CD4-positive, alpha-beta memory T cell (primary cell): ENCODE results near the gene IGSF9. TPM values are rescaled to one million over a fixed set of nuclear protein-coding genes. Genes with fewer than 3 reads are reported as not detected.

Experiments used
- CTCF ChIA-PET: fragments of 350-600 bp; sonication (Branson Sonifier 250); formaldehyde crosslinking; loops from one replicate; lab custom pipeline; 2021; ENCODE audit warnings: inconsistent platforms; ENCODE audit not compliant: partially characterized antibody; lab: Charles Lee
- POLR2A ChIA-PET: fragments of 350-600 bp; sonication (Branson Sonifier 250); formaldehyde crosslinking; loops from one replicate; lab custom pipeline; 2021; ENCODE audit not compliant: partially characterized antibody; lab: Charles Lee
- DNase-seq, 5 donors: peaks; one replicate each; pipeline versions ENCODE4 v3.0.0 to v3.0.0-alpha.2; 2020 to 2022; ENCODE audit warnings: mixed read lengths in 1 of 5
- H3K27ac ChIP-seq: one replicate; pipeline ENCODE4 v1.7.0; 2013; ENCODE audit warnings: low read depth, low read length
- H3K27me3 ChIP-seq: 2 replicates; pipeline ENCODE4 v1.7.0; 2013; ENCODE audit warnings: mild to moderate bottlenecking, low read length, moderate library complexity; ENCODE audit not compliant: insufficient read depth
- H3K36me3 ChIP-seq: 2 replicates; pipeline ENCODE4 v1.7.0; 2013; ENCODE audit warnings: mild to moderate bottlenecking, low read length, moderate library complexity; ENCODE audit not compliant: insufficient read depth
- H3K4me1 ChIP-seq: 2 replicates; pipeline ENCODE4 v1.7.0; 2013; ENCODE audit warnings: mild to moderate bottlenecking, low read length, moderate library complexity; ENCODE audit not compliant: insufficient read depth
- H3K4me3 ChIP-seq, 2 donors: one replicate each; pipeline ENCODE4 v1.7.0; 2013; ENCODE audit warnings: low read length in 2 of 2, mild to moderate bottlenecking in 1 of 2
- H3K9me3 ChIP-seq, 2 donors: one replicate each; pipeline ENCODE4 v1.7.0; 2013; ENCODE audit warnings: low read length in 2 of 2, control low read depth in 1 of 2; ENCODE audit not compliant: control insufficient read depth in 1 of 2
- H3K27ac Mint-ChIP-seq, 7 donors: one replicate each; pipeline ENCODE4 v1.8.0; 2020 to 2021; ENCODE audit warnings: mixed read lengths in 7 of 7, mild to moderate bottlenecking in 6 of 7, inconsistent platforms in 3 of 7, moderate library complexity in 3 of 7
- H3K27me3 Mint-ChIP-seq, 2 donors: one replicate each; pipeline ENCODE4 v1.8.0; 2020 to 2021; ENCODE audit warnings: mixed read lengths in 2 of 2
- H3K36me3 Mint-ChIP-seq, 2 donors: one replicate each; pipeline ENCODE4 v1.8.0; 2020 to 2021; ENCODE audit warnings: mixed read lengths in 2 of 2, inconsistent platforms in 1 of 2, mild to moderate bottlenecking in 1 of 2
- H3K4me1 Mint-ChIP-seq, 4 donors: one replicate each; pipeline ENCODE4 v1.8.0; 2020 to 2021; ENCODE audit warnings: mixed read lengths in 4 of 4, mild to moderate bottlenecking in 1 of 4
- H3K4me3 Mint-ChIP-seq, 8 donors: one replicate each; pipeline ENCODE4 v1.8.0; 2020 to 2021; ENCODE audit warnings: mixed read lengths in 8 of 8, mild to moderate bottlenecking in 7 of 8, moderate library complexity in 6 of 8, inconsistent platforms in 3 of 8
- H3K9me3 Mint-ChIP-seq, 8 donors: one replicate each; pipeline ENCODE4 v1.8.0; 2020 to 2021; ENCODE audit warnings: mixed read lengths in 8 of 8, mild to moderate bottlenecking in 5 of 8, inconsistent platforms in 3 of 8, moderate library complexity in 1 of 8
- intact Hi-C: fragments of 100-400 bp; cut with micrococcal nuclease; formaldehyde crosslinking; loops from one replicate; pipeline ENCODE4 v1.15.1; 2023
- polyA plus RNA-seq, 2 donors: library from polyadenylated mRNA; unstranded; fragments of 300-500 nt; fragmentation: Illumina TruSeq; gene quantifications; one replicate each; pipeline ENCODE4 v1.2.3, GENCODE V29; 2021
- total RNA-seq, 2 experiments: library from RNA; stranded (reverse); gene quantifications; one replicate each; pipeline ENCODE4 v1.2.3, GENCODE V29; 2021

IGSF9 gene
- total and polyA plus RNA-seq, 4 experiments from 2014 or later = not detected

- Histone ChIP-seq H3K4me1 (no peaks in the 10 kb centered on the region), H3K27me3 (no peaks in the 10 kb centered on the region), H3K9me3 (no peaks in the 10 kb centered on the region), H3K4me3 (no peak overlapping the region), H3K36me3 (no peaks in the 10 kb centered on the region), H3K27ac (no peak overlapping the region)
- Mint-ChIP-seq H3K36me3 (no peaks in the 10 kb centered on the region), H3K27me3 (peaks cover 11 to 19% of the 10 kb centered on the region in 2 donors), H3K4me3 (no peak overlapping the region), H3K27ac (no peak overlapping the region), H3K9me3 (no peaks in the 10 kb centered on the region), H3K4me1 (no peaks in the 10 kb centered on the region)
- CTCF ChIA-PET = no interaction called here
- no peak for DNase-seq
- intact Hi-C loops = no loop called here
- POLR2A ChIA-PET = no interaction called here
These were observed 28.0 kb upstream of the IGSF9 start for GRCh38 chr1:159973350-159973940.

GRCh38 chr1:159972443-159973205 is 27.2 kb upstream of the IGSF9 start:
- no peaks in the 10 kb centered on the region for H3K9me3 ChIP-seq
- Mint-ChIP-seq H3K4me1 (no peaks in the 10 kb centered on the region), H3K27me3 (peaks cover 15 to 25% of the 10 kb centered on the region in 2 donors), H3K4me3 (no peak overlapping the region), H3K36me3 (no peaks in the 10 kb centered on the region), H3K9me3 (no peaks in the 10 kb centered on the region), H3K27ac (no peak overlapping the region)
- no peaks in the 10 kb centered on the region for H3K36me3 ChIP-seq
- CTCF ChIA-PET = no interaction called here
- no peaks in the 10 kb centered on the region for H3K27me3 ChIP-seq
- no peak overlapping the region for H3K27ac ChIP-seq
- intact Hi-C loops = no loop called here
- no peak overlapping the region for H3K4me3 ChIP-seq
- H3K4me1 ChIP-seq = no peaks in the 10 kb centered on the region
- DNase-seq = no peak
- POLR2A ChIA-PET = no interaction called here

GRCh38 chr1:159970932-159971342 is 25.5 kb upstream of the IGSF9 start:
- Mint-ChIP-seq H3K4me1 (no peaks in the 10 kb centered on the region), H3K9me3 (no peaks in the 10 kb centered on the region), H3K36me3 (no peaks in the 10 kb centered on the region), H3K27me3 (peaks cover 15 to 23% of the 10 kb centered on the region in 2 donors), H3K27ac (no peak overlapping the region), H3K4me3 (no peak overlapping the region)
- Histone ChIP-seq H3K36me3 (no peaks in the 10 kb centered on the region), H3K4me3 (no peak overlapping the region), H3K27ac (no peak overlapping the region), H3K9me3 (no peaks in the 10 kb centered on the region), H3K4me1 (no peaks in the 10 kb centered on the region), H3K27me3 (no peaks in the 10 kb centered on the region)
- DNase-seq = no peak
- CTCF ChIA-PET = interaction anchor here (1.0 kb wide), 1 partner anchor 35 kb away, joined by 3 read pairs; no protein-coding TSS in a partner anchor
- intact Hi-C loops = no loop called here
- POLR2A ChIA-PET = no interaction called here

- Histone ChIP-seq H3K4me3 (no peak overlapping the region), H3K4me1 (no peaks in the 10 kb centered on the region), H3K27me3 (no peaks in the 10 kb centered on the region), H3K27ac (no peak overlapping the region), H3K36me3 (no peaks in the 10 kb centered on the region), H3K9me3 (no peaks in the 10 kb centered on the region)
- H3K36me3 Mint-ChIP-seq = no peaks in the 10 kb centered on the region
- no peak overlapping the region for H3K4me3 Mint-ChIP-seq
- CTCF ChIA-PET = interaction anchor here (1.1 kb wide), 1 partner anchor 39 kb away, joined by 3 read pairs; no protein-coding TSS in a partner anchor
- POLR2A ChIA-PET = no interaction called here
- H3K27me3 Mint-ChIP-seq = peaks cover 15 to 32% of the 10 kb centered on the region in 2 donors
- no peak for DNase-seq
- H3K4me1 Mint-ChIP-seq = no peaks in the 10 kb centered on the region
- H3K27ac Mint-ChIP-seq = no peak overlapping the region
- no peaks in the 10 kb centered on the region for H3K9me3 Mint-ChIP-seq
- intact Hi-C loops = no loop called here
These were observed 23.5 kb upstream of the IGSF9 start for GRCh38 chr1:159968901-159969300.

- peaks cover 14 to 24% of the 10 kb centered on the region in 2 donors for H3K27me3 Mint-ChIP-seq
- no peaks in the 10 kb centered on the region for H3K36me3 ChIP-seq
These were observed 19.9 kb upstream of the IGSF9 start for GRCh38 chr1:159965263-159965662.

DNA sequence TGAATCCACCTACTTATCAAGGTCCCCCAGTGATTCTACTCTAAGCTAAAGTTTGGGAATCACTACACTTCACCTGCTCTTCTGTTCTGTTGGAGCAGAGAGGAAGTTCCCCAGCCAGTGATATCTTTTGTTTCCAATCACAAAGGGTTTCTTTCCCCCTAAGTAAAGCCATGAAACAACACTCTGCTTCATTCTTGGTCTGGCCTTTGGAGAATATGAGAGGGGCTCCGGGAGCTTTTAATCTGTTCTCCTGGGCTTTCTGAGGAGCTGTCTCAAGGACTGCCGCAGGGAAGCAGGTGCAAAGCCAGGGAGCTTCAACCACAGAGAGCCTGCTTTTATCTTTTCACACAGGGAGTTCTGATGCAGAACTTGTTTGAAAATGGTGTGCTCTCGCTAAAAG is 18.7 kb upstream of the IGSF9 start:
- H3K36me3 ChIP-seq = no peaks in the 10 kb centered on the region
- no peaks in the 10 kb centered on the region for H3K4me1 ChIP-seq
- Mint-ChIP-seq H3K36me3 (no peaks in the 10 kb centered on the region), H3K4me1 (no peaks in the 10 kb centered on the region), H3K4me3 (no peak overlapping the region), H3K9me3 (no peaks in the 10 kb centered on the region), H3K27ac (no peak overlapping the region), H3K27me3 (peaks cover 16 to 29% of the 10 kb centered on the region in 2 donors)
- no peak for DNase-seq
- no peak overlapping the region for H3K27ac ChIP-seq
- intact Hi-C loops = no loop called here
- ChIA-PET CTCF (interaction anchor here (0.9 to 1.5 kb wide), 2 partner anchors 38 to 44 kb away, joined by 3 read pairs; no protein-coding TSS in a partner anchor), POLR2A (no interaction called here)
- no peak overlapping the region for H3K4me3 ChIP-seq
- H3K9me3 ChIP-seq = no peaks in the 10 kb centered on the region
- no peaks in the 10 kb centered on the region for H3K27me3 ChIP-seq

More at GRCh38 chr1:159965263-159965662, 19.9 kb upstream of the IGSF9 start:
- H3K36me3 Mint-ChIP-seq = no peaks in the 10 kb centered on the region
- intact Hi-C loops = no loop called here
- H3K4me1 Mint-ChIP-seq = no peaks in the 10 kb centered on the region
- CTCF ChIA-PET = no interaction called here
- Histone ChIP-seq H3K4me1 (no peaks in the 10 kb centered on the region), H3K27me3 (no peaks in the 10 kb centered on the region), H3K9me3 (no peaks in the 10 kb centered on the region), H3K27ac (no peak overlapping the region), H3K4me3 (no peak overlapping the region)
- POLR2A ChIA-PET = no interaction called here
- H3K27ac Mint-ChIP-seq = no peak overlapping the region
- no peak overlapping the region for H3K4me3 Mint-ChIP-seq
- no peak for DNase-seq
- no peaks in the 10 kb centered on the region for H3K9me3 Mint-ChIP-seq

DNA sequence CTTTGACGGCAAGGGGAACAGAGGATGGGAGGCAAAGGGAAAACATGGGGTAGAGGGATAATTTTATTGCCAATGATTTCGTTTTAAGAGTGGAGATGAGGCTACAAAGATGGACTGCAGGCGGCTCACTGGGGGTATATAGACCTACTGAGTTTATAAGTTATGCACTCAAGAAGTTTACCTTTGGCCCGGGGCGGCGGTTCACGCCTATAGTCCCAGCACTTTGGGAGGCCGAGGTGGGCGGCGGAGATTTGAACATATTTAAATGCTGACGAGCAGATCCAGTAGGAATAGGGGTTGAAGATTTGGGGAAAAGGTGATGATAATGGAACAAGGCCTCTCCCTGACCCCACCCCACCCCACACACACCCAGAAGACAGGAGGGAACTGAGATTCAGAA is 16.8 kb upstream of the IGSF9 start:
- no peak overlapping the region for H3K4me3 Mint-ChIP-seq
- no peaks in the 10 kb centered on the region for H3K36me3 ChIP-seq
- no peaks in the 10 kb centered on the region for H3K9me3 ChIP-seq
- H3K27me3 Mint-ChIP-seq = peaks cover 11 to 20% of the 10 kb centered on the region in 2 donors
- H3K27ac ChIP-seq = no peak overlapping the region
- intact Hi-C loops = no loop called here
- no peaks in the 10 kb centered on the region for H3K36me3 Mint-ChIP-seq
- ChIA-PET CTCF (no interaction called here), POLR2A (no interaction called here)
- H3K4me3 ChIP-seq = no peak overlapping the region
- H3K27me3 ChIP-seq = no peaks in the 10 kb centered on the region
- DNase-seq = no peak
- H3K27ac Mint-ChIP-seq = no peak overlapping the region
- H3K4me1 Mint-ChIP-seq = no peaks in the 10 kb centered on the region
- no peaks in the 10 kb centered on the region for H3K4me1 ChIP-seq
- H3K9me3 Mint-ChIP-seq = no peaks in the 10 kb centered on the region
